Kidney epithelial cell (primary cell): Measurements from ENCODE around the gene GUCA1A. TPM values are rescaled to one million over a fixed set of nuclear protein-coding genes. Genes with fewer than 3 reads are reported as not detected.

ENCODE experiments used
- DNase-seq: peaks from one replicate; pipeline ENCODE4 v3.0.0-alpha.2; 2010; ENCODE audit warnings: low read depth
- H3K27me3 ChIP-seq: 2 replicates; pipeline ENCODE4 v1.6.0; 2011; ENCODE audit warnings: low read length; ENCODE audit not compliant: control insufficient read depth, insufficient read depth
- H3K36me3 ChIP-seq: 2 replicates; pipeline ENCODE4 v1.5.1; 2011; ENCODE audit warnings: low read length; ENCODE audit not compliant: control insufficient read depth, insufficient read depth
- H3K4me3 ChIP-seq: 2 replicates; pipeline ENCODE4 v1.5.1; 2011; ENCODE audit warnings: low read depth, mild to moderate bottlenecking, control low read depth, low read length
- CTCF ChIP-seq: IDR thresholded peaks from 2 replicates; pipeline ENCODE4 v1.5.1; 2011; ENCODE audit warnings: mild to moderate bottlenecking, moderate library complexity, low read length, control low read depth, inconsistent platforms; ENCODE audit not compliant: insufficient read depth, poor library complexity, severe bottlenecking
- total RNA-seq: library from RNA; depleted of rRNA; stranded (reverse); fragments of >200 nt; gene quantifications from 2 replicates; pipeline ENCODE4 v1.2.3, GENCODE V29; 2015

Gene GUCA1A
- total RNA-seq, 1 donor from 2014 or later: 0.25 TPM

- Histone ChIP-seq H3K27me3 (peaks cover 2% of the 10 kb centered on the region), H3K4me3 (no peak overlapping the region), H3K36me3 (no peaks in the 10 kb centered on the region)
- no peak for DNase-seq
- no peak for TF ChIP-seq CTCF
Observed at GRCh38 chr6:42156638-42157037, 16.5 kb upstream of the GUCA1A start.

- peaks cover 2% of the 10 kb centered on the region for H3K27me3 ChIP-seq
- no peak overlapping the region for H3K4me3 ChIP-seq
- H3K36me3 ChIP-seq: no peaks in the 10 kb centered on the region
- no peak for DNase-seq
- TF ChIP-seq CTCF: no peak
Observed at GRCh38 chr6:42158011-42158410, 15.2 kb upstream of the GUCA1A start.

- Histone ChIP-seq H3K27me3 (peaks cover 2% of the 10 kb centered on the region), H3K4me3 (no peak overlapping the region), H3K36me3 (no peaks in the 10 kb centered on the region)
- DNase-seq: no peak
- TF ChIP-seq CTCF: no peak
Observed at GRCh38 chr6:42158631-42159030, 14.5 kb upstream of the GUCA1A start.

- no peaks in the 10 kb centered on the region for H3K36me3 ChIP-seq
- H3K4me3 ChIP-seq: no peak overlapping the region
- peaks cover 2% of the 10 kb centered on the region for H3K27me3 ChIP-seq
- no peak for TF ChIP-seq CTCF
- DNase-seq: no peak
Observed at GRCh38 chr6:42159431-42160024, 13.6 kb upstream of the GUCA1A start.

GRCh38 chr6:42162384-42162783 lies 10.8 kb upstream of the GUCA1A start:
- no peak for TF ChIP-seq CTCF
- no peak for DNase-seq
- H3K4me3 ChIP-seq: no peak overlapping the region
- no peaks in the 10 kb centered on the region for H3K36me3 ChIP-seq
- peaks cover 2% of the 10 kb centered on the region for H3K27me3 ChIP-seq

GRCh38 chr6:42162812-42163211 lies 10.4 kb upstream of the GUCA1A start:
- no peak for TF ChIP-seq CTCF
- Histone ChIP-seq H3K4me3 (no peak overlapping the region), H3K36me3 (no peaks in the 10 kb centered on the region), H3K27me3 (peaks cover 2% of the 10 kb centered on the region)
- no peak for DNase-seq
